Ishikawa (cell line): Measurements from ENCODE around the gene ZNF354C.

ENCODE experiments used
- CEBPB ChIP-seq: IDR thresholded peaks from 2 replicates; pipeline ENCODE4 v1.6.1; 2012
- CREB1 ChIP-seq: IDR thresholded peaks from 2 replicates; pipeline ENCODE4 v1.6.1; 2012; ENCODE audit warnings: low read depth
- EGR1 ChIP-seq: IDR thresholded peaks from 2 replicates; pipeline ENCODE4 v1.6.1; 2012
- EP300 ChIP-seq: IDR thresholded peaks from 2 replicates; pipeline ENCODE4 v1.6.1; 2012; ENCODE audit warnings: borderline replicate concordance
- FOXM1 ChIP-seq: IDR thresholded peaks from 2 replicates; pipeline ENCODE4 v1.6.1; 2012; ENCODE audit warnings: low read depth, borderline replicate concordance
- MAX ChIP-seq: IDR thresholded peaks from 2 replicates; pipeline ENCODE4 v1.6.1; 2012
- NFIC ChIP-seq: IDR thresholded peaks from 2 replicates; pipeline ENCODE4 v1.6.1; 2012
- RAD21 ChIP-seq: IDR thresholded peaks from 2 replicates; pipeline ENCODE4 v1.6.1; 2012; ENCODE audit warnings: low read depth
- REST ChIP-seq: IDR thresholded peaks from 2 replicates; pipeline ENCODE4 v1.6.1; 2012; ENCODE audit warnings: low read depth, mild to moderate bottlenecking
- TAF1 ChIP-seq: IDR thresholded peaks from 2 replicates; pipeline ENCODE4 v1.6.1; 2012; ENCODE audit warnings: low read depth, mild to moderate bottlenecking
- TCF12 ChIP-seq: IDR thresholded peaks from 2 replicates; pipeline ENCODE4 v1.6.1; 2012; ENCODE audit warnings: low read depth
- TEAD4 ChIP-seq: IDR thresholded peaks from 2 replicates; pipeline ENCODE4 v1.6.1; 2012
- USF1 ChIP-seq: IDR thresholded peaks from 2 replicates; pipeline ENCODE4 v1.6.1; 2012
- YY1 ChIP-seq: IDR thresholded peaks from 2 replicates; pipeline ENCODE4 v1.6.1; 2012; ENCODE audit warnings: low read depth
- ZBTB7A ChIP-seq: IDR thresholded peaks from 2 replicates; pipeline ENCODE4 v1.6.1; 2012; ENCODE audit warnings: low read depth

The ZNF354C gene

GRCh38 chr5:179118338-179118737, 58.2 kb downstream of the ZNF354C start:
- no peak for TF ChIP-seq TAF1
- TF ChIP-seq NFIC: no peak
- TF ChIP-seq USF1: no peak
- no peak for TF ChIP-seq TEAD4

- TF ChIP-seq TAF1: no peak
- TF ChIP-seq TEAD4: no peak
- no peak for TF ChIP-seq EP300
- TF ChIP-seq TCF12: no peak
- TF ChIP-seq ZBTB7A: no peak
- no peak for TF ChIP-seq RAD21
- no peak for TF ChIP-seq CREB1
- no peak for TF ChIP-seq NFIC
- TF ChIP-seq USF1: no peak
These were observed 58.7 kb downstream of the ZNF354C start for GRCh38 chr5:179118756-179119414.

GRCh38 chr5:179119415-179120170, 59.4 kb downstream of the ZNF354C start:
- TF ChIP-seq TEAD4 (no peak), REST (no peak), RAD21 (no peak), MAX (no peak), EGR1 (no peak), FOXM1 (no peak), CREB1 (no peak)

GRCh38 chr5:179120421-179120861, 60.3 kb downstream of the ZNF354C start:
- TF ChIP-seq TCF12 (no peak), ZBTB7A (no peak), EP300 (no peak), RAD21 (no peak), YY1 (no peak), TEAD4 (no peak), EGR1 (no peak), FOXM1 (no peak), USF1 (no peak), CEBPB (no peak), REST (no peak), TAF1 (no peak), NFIC (no peak), MAX (no peak), CREB1 (no peak)

- TF ChIP-seq CREB1 (no peak), FOXM1 (no peak), YY1 (no peak), EGR1 (no peak), EP300 (no peak), RAD21 (no peak), USF1 (no peak), TEAD4 (no peak), TCF12 (no peak), TAF1 (no peak), NFIC (no peak), REST (no peak), MAX (no peak), CEBPB (no peak), ZBTB7A (no peak)
These were observed 60.9 kb downstream of the ZNF354C start for GRCh38 chr5:179120951-179121666.
